Breast epithelium (tissue), 4 donors: ENCODE data around the gene AQP6. TPM values are rescaled to one million over a fixed set of nuclear protein-coding genes. Genes with fewer than 3 reads are reported as not detected.
A peak's percentile ranks its signal among the peaks of the same experiment; 100 is the strongest.

Source experiments
- DNase-seq, 2 donors: peaks; one replicate each; pipeline ENCODE4 v3.0.0-alpha.2; 2019; ENCODE audit warnings: low spot score in 2 of 2
- H3K27ac ChIP-seq, 2 donors: fragments of 200-600 bp; sonication (generic) in 1 of 2; one replicate each; pipeline ENCODE4 v1.5.1; 2016 to 2019; ENCODE audit warnings: mild to moderate bottlenecking in 1 of 2
- H3K27me3 ChIP-seq, 2 donors: fragments of 200-600 bp; sonication (generic) in 1 of 2; one replicate each; pipeline versions ENCODE4 v1.5.1 to v1.6.0; 2017 to 2019; ENCODE audit warnings: control low read depth in 1 of 2, mild to moderate bottlenecking in 1 of 2
- H3K36me3 ChIP-seq: fragments of 200-600 bp; one replicate; pipeline ENCODE4 v1.5.1; 2019
- H3K4me1 ChIP-seq, 2 donors: fragments of 200-600 bp; sonication (generic); one replicate each; pipeline ENCODE4 v1.5.1; 2016 to 2019; ENCODE audit warnings: control low read depth in 1 of 2
- H3K4me3 ChIP-seq, 3 donors: fragments of 200-600 bp; sonication (generic); 1 replicate in 2 of 3; 2 replicates in 1 of 3; pipeline ENCODE4 v1.5.1; 2016 to 2019; ENCODE audit warnings: mild to moderate bottlenecking in 3 of 3, moderate library complexity in 2 of 3
- H3K9me3 ChIP-seq, 2 donors: fragments of 200-600 bp; sonication (generic) in 1 of 2; one replicate each; pipeline ENCODE4 v1.5.1; 2016 to 2019; ENCODE audit warnings: control low read depth in 1 of 2
- POLR2A ChIP-seq: fragments of 450-650 bp; IDR thresholded peaks from one replicate; pipeline ENCODE4 v1.6.1; 2016; ENCODE audit warnings: antibody characterized with exemption, mild to moderate bottlenecking, moderate library complexity
- POLR2AphosphoS5 ChIP-seq, 3 donors: sonication (generic); formaldehyde crosslinking; IDR thresholded peaks; one replicate each; pipeline ENCODE4 v1.6.1; 2017; ENCODE audit warnings: antibody characterized with exemption in 3 of 3
- intact Hi-C: fragments of 100-400 bp; cut with DNase I; formaldehyde crosslinking; loops from one replicate; pipeline ENCODE4 v1.15.1; 2023; ENCODE audit warnings: low total_unique reads
- total RNA-seq, 3 donors: library from RNA; depleted of rRNA; stranded (reverse); fragments of >200 nt; gene quantifications; one replicate each; pipeline ENCODE4 v1.1.0, GENCODE V29; 2016
- TF ChIP-seq, protein P1 (sequence below), 3 donors: fragments of 450-650 bp; IDR thresholded peaks; one replicate each; pipeline ENCODE4 v1.5.1; 2016 to 2017; ENCODE audit warnings: antibody characterized with exemption in 3 of 3, mild to moderate bottlenecking in 3 of 3, moderate library complexity in 3 of 3

The AQP6 gene
- total RNA-seq, 3 donors from 2014 or later = 0.16 TPM; not detected in 2

DNA sequence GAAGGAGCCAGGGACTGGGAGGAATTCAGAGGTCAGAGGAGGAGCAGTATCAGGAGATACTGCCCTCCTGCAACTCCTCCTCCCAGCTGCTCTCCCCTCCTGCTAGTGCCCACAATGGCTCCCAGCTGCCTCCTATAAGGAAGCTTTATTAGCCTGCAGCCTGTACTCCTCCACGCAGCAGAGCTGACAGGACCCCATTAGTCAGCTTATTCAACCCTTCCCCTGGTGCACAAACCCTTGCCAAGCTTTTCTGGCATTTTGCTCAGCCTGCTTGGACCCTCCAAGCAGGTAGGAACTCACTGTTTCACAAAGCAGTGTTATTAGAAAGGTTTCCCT, 29.2 kb upstream of the AQP6 start:
- intact Hi-C loops = no loop called here
- no peak for DNase-seq
- H3K27ac ChIP-seq = no peak overlapping the region

DNA sequence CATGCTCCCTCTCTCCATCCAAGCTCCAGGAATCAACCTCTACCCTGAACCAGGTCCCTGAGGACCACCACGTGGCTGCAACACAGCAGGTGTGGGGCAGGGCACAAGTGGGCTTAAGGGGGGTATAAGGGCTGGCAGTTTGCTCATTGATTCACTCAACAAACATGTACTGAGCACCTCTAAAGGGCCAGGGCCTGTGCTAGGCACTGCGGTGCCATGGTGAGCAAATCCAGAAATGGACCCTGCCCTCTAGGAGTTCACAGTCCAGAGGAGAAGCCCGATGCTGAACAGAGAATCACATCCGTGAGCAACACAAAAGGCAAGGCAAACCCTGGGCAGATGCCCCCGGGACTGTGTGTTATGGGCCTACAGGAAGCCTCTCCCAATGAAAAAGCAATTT, 28.7 kb upstream of the AQP6 start:
- Histone ChIP-seq H3K36me3 (no peaks in the 10 kb centered on the region), H3K9me3 (no peaks in the 10 kb centered on the region), H3K4me3 (no peak overlapping the region), H3K27ac (no peak overlapping the region), H3K27me3 (no peaks in the 10 kb centered on the region), H3K4me1 (no peaks in the 10 kb centered on the region)
- intact Hi-C loops = no loop called here
- DNase-seq = peak in 1 of 2 donors; percentile 43
- no peak for TF ChIP-seq POLR2AphosphoS5 (IDR thresholded peaks at IDR 0.05)
- TF ChIP-seq, protein P1, sequence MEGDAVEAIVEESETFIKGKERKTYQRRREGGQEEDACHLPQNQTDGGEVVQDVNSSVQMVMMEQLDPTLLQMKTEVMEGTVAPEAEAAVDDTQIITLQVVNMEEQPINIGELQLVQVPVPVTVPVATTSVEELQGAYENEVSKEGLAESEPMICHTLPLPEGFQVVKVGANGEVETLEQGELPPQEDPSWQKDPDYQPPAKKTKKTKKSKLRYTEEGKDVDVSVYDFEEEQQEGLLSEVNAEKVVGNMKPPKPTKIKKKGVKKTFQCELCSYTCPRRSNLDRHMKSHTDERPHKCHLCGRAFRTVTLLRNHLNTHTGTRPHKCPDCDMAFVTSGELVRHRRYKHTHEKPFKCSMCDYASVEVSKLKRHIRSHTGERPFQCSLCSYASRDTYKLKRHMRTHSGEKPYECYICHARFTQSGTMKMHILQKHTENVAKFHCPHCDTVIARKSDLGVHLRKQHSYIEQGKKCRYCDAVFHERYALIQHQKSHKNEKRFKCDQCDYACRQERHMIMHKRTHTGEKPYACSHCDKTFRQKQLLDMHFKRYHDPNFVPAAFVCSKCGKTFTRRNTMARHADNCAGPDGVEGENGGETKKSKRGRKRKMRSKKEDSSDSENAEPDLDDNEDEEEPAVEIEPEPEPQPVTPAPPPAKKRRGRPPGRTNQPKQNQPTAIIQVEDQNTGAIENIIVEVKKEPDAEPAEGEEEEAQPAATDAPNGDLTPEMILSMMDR (IDR thresholded peaks at IDR 0.05) = no peak
- TF ChIP-seq POLR2A = no peak

More for the DNA sequence above, 29.2 kb upstream of the AQP6 start:
- TF ChIP-seq POLR2AphosphoS5 (IDR thresholded peaks at IDR 0.05) (no peak), POLR2A (no peak)
- TF ChIP-seq, protein P1 (IDR thresholded peaks at IDR 0.05) = no peak
- H3K4me3 ChIP-seq = no peak overlapping the region
- no peaks in the 10 kb centered on the region for H3K9me3 ChIP-seq
- H3K36me3 ChIP-seq = no peaks in the 10 kb centered on the region
- H3K27me3 ChIP-seq = no peaks in the 10 kb centered on the region
- H3K4me1 ChIP-seq = no peaks in the 10 kb centered on the region

DNA sequence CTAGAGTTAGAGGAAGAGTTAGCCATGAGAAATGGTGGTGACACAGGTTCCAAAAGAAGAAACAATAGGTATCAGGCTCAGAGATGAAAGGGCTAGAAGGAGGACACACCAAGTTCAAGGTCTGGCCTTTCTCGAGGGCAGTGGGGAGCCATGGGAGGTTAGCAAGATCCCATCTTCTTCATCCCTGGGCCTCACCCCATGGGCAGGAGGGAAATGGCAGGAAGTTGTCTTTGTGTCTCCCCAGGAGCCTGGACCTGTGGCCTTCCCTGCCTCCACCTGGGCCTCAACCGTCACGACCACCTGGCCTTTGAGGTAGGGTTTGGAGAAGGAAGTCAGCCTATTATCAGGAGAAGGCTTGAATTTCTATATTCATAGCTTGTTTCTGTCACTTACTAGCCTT, 28.0 kb upstream of the AQP6 start:
- Histone ChIP-seq H3K4me1 (no peaks in the 10 kb centered on the region), H3K4me3 (no peak overlapping the region), H3K27ac (no peak overlapping the region), H3K9me3 (no peaks in the 10 kb centered on the region), H3K36me3 (no peaks in the 10 kb centered on the region), H3K27me3 (no peaks in the 10 kb centered on the region)
- DNase-seq = peak in 1 of 2 donors; percentile 43
- intact Hi-C loops = no loop called here
- TF ChIP-seq POLR2AphosphoS5 (IDR thresholded peaks at IDR 0.05) (no peak), POLR2A (no peak)
- TF ChIP-seq, protein P1 (IDR thresholded peaks at IDR 0.05) = no peak

DNA sequence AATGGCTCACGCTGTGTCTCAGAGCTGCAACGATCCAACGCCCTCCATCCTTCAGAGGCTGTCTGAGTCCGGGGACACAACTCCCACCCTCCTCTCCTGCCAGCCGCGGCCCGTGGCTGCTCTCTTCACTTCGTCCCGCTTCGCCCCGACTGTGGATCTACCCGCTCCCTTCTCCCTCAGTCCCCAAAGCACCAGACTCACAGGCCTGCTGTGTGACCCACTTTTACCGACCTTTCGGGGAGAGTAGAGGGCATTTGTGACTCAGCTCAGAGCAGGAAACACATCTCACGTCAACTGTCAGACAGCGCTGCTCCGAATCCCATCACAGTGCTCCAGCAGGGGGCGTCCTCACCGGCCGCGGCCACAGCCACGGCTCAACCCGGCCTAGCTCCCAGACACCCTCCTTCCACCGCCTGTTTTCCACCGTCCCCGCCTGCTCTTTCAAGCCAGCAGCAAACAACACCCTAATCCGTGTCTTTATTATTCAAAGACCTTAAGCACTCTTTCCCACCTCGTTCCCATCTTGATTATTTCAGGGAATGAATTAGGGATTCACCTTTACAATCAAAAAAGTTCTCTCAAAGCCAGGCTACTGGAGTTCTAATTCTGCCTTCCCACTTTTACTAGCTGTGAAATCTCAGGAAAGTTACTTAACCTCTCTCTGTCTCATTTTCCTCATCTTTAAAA, 27.2 kb upstream of the AQP6 start:
- Histone ChIP-seq H3K4me1 (no peaks in the 10 kb centered on the region), H3K9me3 (no peaks in the 10 kb centered on the region), H3K36me3 (no peaks in the 10 kb centered on the region), H3K27ac (peak overlapping the region; percentile 29 to 33), H3K27me3 (no peaks in the 10 kb centered on the region), H3K4me3 (peak overlapping the region in 2 of 3 donors; percentile 10 to 50)
- intact Hi-C loops = no loop called here
- DNase-seq = peak in 1 of 2 donors; percentile 76
- TF ChIP-seq POLR2A (no peak), POLR2AphosphoS5 (IDR thresholded peaks at IDR 0.05) (peak in 1 of 3 donors; percentile 24)
- TF ChIP-seq, protein P1 (IDR thresholded peaks at IDR 0.05) = peak; percentile 40 to 75 (median 73)

DNA sequence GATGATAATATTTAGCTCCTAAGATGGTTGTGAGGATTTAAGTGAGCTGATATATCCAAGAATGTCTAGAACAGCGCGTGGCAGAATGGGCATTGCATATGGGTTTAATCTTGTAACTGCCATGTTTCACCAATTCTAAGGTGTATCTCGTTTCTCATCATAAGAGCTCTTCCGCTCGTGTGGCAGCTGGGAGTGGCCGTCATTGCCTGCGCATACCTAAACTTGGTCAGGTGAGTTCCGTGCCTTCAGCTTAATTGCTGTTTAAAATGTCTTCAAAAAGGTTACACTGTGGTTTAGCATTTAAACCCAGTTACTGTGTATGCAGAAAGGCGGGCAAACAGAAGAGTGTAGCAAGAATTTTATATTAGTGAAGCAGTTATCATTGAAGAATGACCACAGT, 26.7 kb upstream of the AQP6 start:
- TF ChIP-seq POLR2AphosphoS5 (IDR thresholded peaks at IDR 0.05) (no peak), POLR2A (no peak)
- TF ChIP-seq, protein P1 (IDR thresholded peaks at IDR 0.05) = no peak
- H3K36me3 ChIP-seq = no peaks in the 10 kb centered on the region
- no peak for DNase-seq
- H3K4me1 ChIP-seq = no peaks in the 10 kb centered on the region
- H3K27me3 ChIP-seq = no peaks in the 10 kb centered on the region
- H3K9me3 ChIP-seq = no peaks in the 10 kb centered on the region
- intact Hi-C loops = no loop called here
- H3K4me3 ChIP-seq = no peak overlapping the region
- H3K27ac ChIP-seq = no peak overlapping the region
